ENCODE measurements around the gene UBAP2.

Gene UBAP2

DNA sequence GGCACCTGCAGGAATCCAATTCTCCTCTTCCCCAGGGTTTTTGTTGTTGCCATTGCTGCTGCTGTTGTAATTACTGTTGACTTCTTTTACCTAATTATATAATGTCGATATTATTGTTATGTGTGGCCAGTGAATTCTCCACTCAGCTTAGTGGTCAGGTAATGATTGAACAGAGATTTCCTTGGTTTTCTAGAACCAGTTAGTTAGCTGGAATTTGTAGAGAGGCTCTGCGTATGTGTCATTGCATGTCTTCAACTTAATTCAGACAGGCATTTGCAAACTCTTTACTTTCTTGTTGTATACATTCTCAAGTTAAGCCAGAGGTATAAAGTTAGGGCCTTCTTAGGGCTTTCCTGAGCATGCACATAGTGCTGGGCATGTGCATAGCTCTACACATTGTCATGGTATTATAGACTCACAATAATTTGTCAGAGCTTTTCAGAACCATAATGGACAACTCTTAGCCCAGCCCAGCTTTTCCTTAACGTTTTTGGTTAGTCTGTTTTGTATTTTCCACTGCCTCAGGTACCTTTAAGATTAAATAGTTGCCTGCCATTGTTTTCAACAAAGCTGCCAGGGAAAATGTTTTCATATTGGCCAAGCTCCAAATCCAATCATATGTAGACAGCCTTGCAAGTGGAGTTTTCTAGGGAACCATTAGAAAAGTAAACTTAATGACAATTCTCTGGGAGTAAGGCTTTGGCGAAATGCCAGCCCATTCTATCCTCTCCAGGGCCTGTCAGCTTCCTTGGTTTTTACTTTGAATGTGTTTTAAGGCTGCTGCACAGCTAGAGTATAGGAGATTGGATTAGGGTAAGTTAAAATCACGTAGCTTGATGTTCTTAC is 163.6 kb downstream of the UBAP2 start:
- TF ChIP-seq, protein P1, sequence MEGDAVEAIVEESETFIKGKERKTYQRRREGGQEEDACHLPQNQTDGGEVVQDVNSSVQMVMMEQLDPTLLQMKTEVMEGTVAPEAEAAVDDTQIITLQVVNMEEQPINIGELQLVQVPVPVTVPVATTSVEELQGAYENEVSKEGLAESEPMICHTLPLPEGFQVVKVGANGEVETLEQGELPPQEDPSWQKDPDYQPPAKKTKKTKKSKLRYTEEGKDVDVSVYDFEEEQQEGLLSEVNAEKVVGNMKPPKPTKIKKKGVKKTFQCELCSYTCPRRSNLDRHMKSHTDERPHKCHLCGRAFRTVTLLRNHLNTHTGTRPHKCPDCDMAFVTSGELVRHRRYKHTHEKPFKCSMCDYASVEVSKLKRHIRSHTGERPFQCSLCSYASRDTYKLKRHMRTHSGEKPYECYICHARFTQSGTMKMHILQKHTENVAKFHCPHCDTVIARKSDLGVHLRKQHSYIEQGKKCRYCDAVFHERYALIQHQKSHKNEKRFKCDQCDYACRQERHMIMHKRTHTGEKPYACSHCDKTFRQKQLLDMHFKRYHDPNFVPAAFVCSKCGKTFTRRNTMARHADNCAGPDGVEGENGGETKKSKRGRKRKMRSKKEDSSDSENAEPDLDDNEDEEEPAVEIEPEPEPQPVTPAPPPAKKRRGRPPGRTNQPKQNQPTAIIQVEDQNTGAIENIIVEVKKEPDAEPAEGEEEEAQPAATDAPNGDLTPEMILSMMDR (IDR thresholded peaks at IDR 0.05; ENCODE audit: low read depth, low read length, missing control alignments), result no peak
- H3K4me3 ChIP-seq (replicated peaks; ENCODE audit: low read depth, low read length), result no peak overlapping the region
- DNase-seq (ENCODE audit: extremely low read depth, low read depth), result no peak

DNA sequence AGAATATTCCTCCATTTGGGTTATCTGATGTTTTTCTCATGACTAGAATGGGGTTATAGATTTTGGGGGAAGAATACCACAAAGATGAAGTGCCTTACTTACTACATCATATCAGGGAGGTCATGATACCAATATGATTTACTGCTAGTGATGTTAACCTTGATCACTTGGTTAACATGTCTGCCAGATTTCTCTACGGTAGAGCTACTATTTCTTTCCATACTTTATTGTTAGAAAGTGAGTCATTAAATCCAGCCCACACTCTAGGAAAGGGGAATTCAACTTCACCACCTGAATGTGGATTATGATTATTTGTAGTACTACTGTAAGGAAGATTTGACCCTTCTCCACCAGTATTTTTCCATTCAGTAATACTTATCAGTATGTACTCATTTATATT is 167.1 kb downstream of the UBAP2 start:
- no peak for DNase-seq (ENCODE audit: extremely low read depth, low read depth)
- H3K4me3 ChIP-seq (replicated peaks; ENCODE audit: low read depth, low read length), result no peak overlapping the region
- TF ChIP-seq, protein P1 (IDR thresholded peaks at IDR 0.05; ENCODE audit: low read depth, low read length, missing control alignments), result no peak

DNA sequence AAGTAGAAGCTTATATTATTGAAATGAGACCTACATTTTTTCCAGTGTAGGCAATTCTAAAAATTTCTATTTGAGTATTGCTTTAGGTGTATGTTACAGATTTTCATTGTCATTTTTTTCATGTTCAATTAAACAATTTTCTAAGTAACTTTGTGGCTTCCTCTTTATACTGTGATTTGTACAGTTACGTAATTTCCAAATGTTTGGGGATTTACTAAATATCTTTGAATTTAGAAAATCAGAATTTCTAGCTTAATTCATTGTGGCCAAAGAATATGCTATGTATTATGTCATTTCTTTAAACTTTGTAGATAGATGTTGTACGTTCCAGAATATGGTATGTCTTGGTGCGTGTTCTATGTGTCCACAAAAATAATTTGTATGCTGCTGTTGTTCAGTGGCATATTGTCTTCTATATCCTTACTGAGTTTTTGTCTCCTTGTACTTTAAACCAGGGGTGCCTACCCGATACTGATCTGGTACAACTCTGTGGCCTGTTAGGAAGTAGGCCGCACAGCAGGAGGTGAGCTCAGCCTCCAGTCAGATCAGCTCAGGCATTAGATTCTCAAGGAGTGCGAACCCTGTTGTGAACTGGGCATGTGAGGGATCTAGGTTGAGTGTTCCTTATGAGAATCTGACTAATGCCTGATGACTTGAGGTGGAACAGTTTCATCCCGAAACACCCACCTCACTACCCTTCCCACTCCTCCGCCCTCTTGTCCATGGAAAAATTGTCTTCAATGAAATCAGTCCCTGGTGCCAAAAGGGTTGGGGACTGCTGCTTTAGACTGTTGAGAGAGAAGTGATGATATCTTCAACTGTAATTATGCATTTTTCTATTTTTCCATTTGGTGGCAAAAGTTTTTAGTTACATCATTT is 168.2 kb downstream of the UBAP2 start:
- DNase-seq (ENCODE audit: extremely low read depth, low read depth), result no peak
- TF ChIP-seq, protein P1 (IDR thresholded peaks at IDR 0.05; ENCODE audit: low read depth, low read length, missing control alignments), result no peak
- H3K4me3 ChIP-seq (replicated peaks; ENCODE audit: low read depth, low read length), result no peak overlapping the region

DNA sequence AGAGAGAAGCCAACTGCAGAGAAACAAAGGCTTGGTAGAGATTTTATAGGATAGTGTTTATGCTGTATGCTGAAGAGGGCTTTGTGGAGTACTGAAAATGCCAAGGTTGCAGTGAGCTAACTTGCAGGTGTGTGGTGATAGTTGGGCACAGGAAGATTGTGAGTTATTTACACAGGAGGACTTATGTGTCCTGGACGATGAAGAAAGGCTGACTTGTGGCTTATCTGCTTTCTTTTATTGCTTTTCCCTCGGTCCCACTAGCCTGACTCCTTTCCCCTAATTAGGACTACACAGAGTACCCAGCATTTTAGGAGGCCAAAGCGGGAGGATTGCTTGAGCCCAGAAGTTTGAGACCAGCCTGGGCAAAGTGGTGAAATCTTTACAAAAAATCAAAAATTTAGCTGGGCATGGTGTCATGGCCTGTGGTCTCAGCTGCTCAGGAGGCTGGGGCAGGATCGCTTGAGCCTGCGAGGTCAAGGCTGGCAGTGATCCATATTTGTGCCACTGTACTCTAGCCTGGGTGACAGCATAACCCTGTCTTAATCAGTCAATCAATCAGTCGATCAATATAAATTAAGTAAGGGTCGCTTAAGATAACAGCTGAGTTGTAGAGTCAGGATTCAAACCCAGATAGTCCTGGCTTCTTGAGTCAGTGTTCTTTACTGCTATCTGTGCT is 169.9 kb downstream of the UBAP2 start:
- TF ChIP-seq, protein P1 (IDR thresholded peaks at IDR 0.05; ENCODE audit: low read depth, low read length, missing control alignments), result no peak
- no peak for DNase-seq (ENCODE audit: extremely low read depth, low read depth)
- H3K4me3 ChIP-seq (replicated peaks; ENCODE audit: low read depth, low read length), result no peak overlapping the region

DNA sequence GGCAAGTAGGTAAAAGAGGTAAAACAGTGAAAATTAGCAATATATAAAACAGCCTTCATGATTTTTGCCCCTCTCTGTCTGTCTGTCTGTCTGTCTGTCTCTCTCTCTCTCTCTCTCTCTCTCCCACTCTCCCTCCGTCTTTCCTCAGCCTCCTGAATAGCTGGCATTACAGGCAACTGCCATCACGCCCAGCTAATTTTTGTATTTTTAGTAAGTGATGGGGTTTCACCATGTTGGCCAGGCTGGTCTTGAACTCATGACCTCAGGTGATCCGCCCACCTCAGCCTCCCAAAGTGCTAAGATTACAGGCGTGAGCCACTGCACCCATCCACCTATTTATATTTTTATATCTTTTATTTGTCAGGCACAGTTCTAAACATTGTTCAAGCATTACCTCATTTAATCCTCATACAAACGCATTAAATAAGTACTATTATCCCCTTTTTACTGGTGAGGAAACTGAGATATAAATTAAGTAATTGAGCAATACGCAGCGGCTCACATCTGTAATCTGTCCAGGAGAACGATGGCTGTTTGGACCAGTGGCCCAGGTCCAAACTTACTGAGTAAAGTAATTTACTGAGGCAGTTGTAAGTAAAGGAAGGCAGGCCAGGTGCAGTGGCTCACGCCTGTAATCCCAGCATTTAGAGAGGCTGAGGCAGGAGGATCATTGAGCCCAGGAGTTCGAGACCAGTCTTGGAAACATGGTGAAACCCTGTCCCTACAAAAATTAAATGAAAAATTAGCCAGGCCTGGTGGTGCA is 170.8 kb downstream of the UBAP2 start:
- TF ChIP-seq, protein P1 (IDR thresholded peaks at IDR 0.05; ENCODE audit: low read depth, low read length, missing control alignments), result no peak
- no peak for DNase-seq (ENCODE audit: extremely low read depth, low read depth)

More for the DNA sequence above, 170.8 kb downstream of the UBAP2 start:
- no peak overlapping the region for H3K4me3 ChIP-seq (replicated peaks; ENCODE audit: low read depth, low read length)

Measured in HFF-Myc (cell line).